GM18498 (cell line): Measurements from ENCODE around the gene MYL3.

ENCODE experiments used
- ATAC-seq: cut with Tn5 transposase; IDR thresholded peaks from one replicate; pipeline ENCODE4 v1.9.1; 2021; ENCODE audit warnings: mild to moderate bottlenecking, moderate library complexity; ENCODE audit not compliant: unreplicated experiment

The MYL3 gene

DNA sequence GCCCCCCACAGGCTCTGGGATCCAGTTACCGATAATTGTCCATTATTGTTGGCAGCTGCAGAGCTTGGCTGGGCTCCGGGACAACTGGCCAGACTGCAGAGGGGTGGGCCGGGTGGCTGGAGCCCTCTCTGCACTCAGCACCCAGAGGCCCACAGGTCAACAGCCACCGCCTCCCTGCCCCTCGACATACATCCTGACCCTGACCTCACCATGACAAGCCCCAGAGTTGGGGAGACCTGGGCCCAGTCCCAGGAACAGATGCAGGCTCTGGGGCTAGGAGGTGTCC, 36.7 kb upstream of the MYL3 start:
- no peak for ATAC-seq

DNA sequence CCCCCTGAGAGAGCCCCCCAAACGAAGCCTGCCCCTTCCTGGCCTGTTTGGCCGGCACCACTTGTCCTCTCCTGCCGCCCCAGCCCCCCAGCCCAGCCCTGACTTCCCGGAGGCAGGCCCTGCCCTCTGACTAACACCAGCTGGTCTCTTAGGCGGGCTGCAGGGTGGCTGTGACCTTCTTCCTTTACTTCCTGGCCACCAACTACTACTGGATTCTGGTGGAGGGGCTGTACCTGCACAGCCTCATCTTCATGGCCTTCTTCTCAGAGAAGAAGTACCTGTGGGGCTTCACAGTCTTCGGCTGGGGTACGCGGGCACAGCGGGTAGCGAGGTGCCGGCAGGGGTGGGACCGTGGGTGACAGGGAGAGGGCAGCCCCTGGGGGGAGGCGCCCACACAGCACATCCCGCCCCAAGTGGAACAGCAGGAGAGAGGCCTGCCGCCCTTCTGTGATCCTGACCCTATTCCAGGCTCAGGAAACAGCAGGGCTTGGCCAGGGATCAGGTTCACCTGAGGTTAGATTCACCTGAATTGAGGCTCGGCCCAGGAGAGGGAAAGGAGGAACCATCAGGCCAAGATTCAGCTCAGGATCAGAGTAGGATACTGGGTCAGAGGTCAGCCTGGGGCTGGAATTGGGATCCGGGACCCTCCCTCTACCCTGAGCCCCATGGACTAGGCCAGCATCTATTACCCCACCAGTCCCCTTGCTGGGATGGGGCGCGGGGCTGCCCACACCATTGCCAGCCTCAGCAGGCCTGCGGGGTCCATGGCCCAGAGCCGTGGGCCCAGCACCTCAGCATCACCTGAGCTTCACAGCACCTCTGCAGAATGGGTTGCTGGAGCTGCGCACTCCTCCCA, 36.1 kb upstream of the MYL3 start:
- no peak for ATAC-seq

DNA sequence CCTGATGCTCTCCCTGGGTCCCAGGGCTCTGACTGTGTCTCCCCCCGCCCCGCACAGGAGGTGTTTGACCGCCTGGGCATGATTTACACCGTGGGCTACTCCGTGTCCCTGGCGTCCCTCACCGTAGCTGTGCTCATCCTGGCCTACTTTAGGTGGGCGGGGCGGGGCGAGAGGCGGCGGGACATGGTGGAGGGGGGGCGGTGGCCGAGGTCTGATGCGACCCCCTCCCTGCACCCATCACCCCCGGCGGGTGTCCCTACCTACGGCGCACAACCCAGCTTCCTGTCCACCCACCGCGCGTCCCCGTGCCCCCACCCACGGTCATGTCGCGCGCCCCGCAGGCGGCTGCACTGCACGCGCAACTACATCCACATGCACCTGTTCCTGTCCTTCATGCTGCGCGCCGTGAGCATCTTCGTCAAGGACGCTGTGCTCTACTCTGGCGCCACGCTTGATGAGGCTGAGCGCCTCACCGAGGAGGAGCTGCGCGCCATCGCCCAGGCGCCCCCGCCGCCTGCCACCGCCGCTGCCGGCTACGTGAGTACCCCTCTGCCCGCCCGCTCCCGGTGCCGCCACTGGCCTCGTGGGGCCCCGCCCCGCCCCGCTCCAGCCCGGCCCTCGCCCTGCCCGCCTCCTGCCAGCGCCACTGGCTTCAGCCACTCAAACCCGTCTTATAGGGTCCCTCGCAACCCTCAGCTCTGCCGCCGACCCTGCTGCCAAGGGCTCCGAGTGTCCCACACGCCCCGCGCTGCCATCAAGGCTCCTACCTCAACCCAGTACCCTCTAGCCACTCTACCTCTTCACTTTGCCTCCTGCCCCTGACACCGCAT, 35.3 kb upstream of the MYL3 start:
- ATAC-seq = no peak

DNA sequence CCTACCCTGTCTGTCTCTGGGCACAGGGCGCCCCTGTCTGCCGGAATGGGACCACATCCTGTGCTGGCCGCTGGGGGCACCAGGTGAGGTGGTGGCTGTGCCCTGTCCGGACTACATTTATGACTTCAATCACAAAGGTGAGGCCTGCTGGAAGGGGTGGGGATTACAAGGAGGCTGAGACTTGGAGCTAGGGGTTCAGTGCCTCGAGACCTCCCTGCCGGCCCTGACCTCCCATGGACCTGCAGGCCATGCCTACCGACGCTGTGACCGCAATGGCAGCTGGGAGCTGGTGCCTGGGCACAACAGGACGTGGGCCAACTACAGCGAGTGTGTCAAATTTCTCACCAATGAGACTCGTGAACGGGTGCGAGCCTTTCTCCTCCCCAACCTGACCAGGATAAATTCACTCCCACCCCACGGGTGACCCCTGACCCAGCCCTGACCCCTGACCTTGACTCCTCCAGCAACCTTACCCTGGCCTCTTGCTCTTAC, 34.6 kb upstream of the MYL3 start:
- ATAC-seq = no peak

DNA sequence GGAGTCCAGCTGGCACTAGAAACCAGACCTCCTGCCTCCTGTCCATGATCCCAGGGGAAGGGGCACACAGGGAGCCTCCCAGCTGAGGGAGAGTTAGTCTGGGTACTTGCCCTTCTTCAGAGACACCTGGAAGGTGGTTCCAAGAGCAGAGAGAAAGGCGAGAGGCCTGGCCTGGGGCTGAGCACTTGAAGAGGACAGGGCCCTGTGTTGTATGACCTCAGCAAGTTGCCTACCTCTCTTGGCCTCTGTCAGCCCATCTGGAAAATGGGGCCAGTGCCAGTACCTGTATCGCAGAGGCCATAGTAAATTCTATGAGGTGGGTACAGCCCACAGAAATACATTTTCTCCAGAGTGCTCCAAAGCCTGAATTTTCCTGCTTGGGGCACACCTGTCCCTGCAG, 33.8 kb upstream of the MYL3 start:
- no peak for ATAC-seq

DNA sequence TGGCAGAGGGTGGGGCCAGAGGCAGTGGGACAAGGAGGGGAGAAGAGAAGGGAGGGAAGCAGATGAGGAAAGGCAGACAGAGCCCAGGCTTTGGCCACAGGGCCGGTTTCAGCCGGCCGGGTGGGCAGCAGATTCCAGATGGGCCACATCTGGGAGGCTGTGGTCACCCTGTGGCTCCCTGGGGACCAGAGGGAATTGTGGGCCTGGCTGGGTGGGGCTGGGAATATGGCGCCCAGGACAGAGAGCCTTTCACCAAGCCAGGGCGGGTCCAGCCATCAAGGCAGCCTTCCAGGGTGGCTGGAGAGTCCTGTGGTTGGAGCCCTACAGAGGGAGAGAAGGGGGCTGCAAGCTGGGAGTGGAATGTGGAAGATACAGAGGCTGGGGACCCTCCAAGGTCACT, 33.1 kb upstream of the MYL3 start:
- ATAC-seq = no peak

DNA sequence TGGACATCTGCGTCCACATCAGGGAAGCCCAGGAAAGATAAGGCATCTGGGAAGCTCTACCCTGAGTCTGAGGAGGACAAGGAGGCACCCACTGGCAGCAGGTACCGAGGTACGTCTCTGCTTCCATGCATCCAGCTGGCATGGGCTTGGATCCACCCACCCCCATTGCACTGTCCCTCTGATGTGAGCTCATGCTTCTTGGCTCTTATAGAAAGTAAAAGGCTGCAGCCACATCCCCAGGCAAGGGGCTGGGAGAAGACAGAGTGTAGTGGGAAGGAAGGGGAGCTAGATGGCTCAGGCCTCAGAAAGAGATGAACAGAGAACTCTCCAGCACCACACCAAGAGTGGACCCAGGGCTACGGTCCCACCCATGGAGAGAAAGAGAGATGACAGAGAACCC, 32.5 kb upstream of the MYL3 start:
- no peak for ATAC-seq

DNA sequence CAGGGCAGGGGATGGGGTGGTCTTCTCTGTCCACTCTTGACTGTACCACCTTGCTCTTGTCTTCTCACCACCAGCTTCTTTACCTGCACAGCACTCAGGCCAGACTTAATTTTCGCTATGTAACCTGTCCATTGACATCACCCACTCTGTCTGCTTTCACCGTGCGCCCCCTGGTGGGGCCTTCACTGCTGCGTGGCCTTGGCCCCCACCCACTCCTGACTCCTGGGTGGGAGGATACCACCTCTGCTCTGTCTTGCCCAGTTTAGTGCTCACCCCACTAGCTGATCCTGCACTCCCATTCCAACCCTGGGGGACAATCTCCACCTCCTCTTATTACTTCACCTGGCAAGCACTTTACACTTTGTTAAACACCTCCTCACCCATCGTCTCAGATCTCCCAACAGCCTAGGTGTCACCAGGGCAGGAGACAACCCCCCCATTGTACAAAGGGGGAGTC, 32.0 kb upstream of the MYL3 start:
- no peak for ATAC-seq

DNA sequence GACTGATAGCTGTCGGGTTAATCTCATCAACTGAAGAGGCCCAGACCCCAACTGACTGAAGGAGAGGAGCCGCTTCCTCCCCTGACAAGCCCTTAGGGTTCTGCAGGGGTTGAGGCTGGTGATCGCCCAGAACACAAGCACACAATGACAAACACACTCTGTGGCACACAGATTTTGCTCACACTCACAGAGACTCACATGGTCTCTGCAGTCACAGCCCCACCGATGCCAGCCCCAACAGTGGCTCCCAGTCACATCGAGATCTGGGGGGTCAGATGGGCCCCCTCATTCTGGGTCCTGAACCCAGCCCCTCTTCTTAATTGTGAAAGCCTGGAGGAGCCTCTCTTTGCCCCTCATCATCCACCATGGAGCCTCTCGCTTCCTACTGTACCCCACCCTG, 31.0 kb upstream of the MYL3 start:
- no peak for ATAC-seq

DNA sequence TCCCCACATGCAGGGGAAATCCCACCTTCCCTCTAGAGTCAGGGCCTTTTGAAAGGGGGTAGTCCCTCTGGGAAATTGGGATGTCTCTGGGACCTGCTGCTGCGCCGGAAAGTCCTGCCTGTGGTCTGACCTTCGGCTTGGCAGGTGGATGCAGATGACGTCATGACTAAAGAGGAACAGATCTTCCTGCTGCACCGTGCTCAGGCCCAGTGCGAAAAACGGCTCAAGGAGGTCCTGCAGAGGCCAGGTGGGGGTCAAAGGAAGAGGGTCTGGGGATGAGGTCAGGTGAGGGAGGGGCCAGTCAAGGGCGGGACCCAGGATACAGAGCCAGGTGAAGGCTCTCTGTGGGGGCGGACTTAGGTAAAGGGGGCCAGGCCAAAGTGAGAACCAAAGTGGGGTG, 30.5 kb upstream of the MYL3 start:
- no peak for ATAC-seq

DNA sequence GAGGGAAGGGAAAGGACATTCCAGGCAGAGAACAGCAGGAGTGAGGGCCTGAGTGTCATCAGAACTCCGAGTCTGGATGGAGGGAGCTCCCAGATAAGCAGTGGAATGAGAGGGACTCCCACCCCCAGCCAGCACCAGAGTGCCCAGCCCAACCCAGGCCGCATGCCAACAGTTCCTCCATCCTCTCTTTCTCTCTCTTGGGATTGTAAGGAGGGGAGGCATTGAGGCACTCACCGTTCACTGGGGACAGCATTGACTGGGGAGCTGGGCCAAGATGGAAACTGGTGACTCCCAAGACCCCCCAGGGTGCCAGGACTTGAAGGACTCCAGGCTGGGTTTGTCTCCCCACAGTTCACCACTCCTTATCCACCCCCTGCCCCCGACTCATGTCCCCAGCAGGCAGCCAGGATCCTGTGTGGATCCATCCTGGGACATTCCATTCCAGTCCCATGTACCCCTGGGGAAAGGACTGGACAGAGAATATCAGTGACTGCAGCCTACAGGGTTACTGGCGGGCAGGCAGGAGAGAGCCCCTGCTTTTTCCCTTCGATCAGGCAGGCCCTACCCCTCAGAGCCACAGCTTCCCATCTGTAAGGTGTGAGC, 30.0 kb upstream of the MYL3 start:
- no peak for ATAC-seq

DNA sequence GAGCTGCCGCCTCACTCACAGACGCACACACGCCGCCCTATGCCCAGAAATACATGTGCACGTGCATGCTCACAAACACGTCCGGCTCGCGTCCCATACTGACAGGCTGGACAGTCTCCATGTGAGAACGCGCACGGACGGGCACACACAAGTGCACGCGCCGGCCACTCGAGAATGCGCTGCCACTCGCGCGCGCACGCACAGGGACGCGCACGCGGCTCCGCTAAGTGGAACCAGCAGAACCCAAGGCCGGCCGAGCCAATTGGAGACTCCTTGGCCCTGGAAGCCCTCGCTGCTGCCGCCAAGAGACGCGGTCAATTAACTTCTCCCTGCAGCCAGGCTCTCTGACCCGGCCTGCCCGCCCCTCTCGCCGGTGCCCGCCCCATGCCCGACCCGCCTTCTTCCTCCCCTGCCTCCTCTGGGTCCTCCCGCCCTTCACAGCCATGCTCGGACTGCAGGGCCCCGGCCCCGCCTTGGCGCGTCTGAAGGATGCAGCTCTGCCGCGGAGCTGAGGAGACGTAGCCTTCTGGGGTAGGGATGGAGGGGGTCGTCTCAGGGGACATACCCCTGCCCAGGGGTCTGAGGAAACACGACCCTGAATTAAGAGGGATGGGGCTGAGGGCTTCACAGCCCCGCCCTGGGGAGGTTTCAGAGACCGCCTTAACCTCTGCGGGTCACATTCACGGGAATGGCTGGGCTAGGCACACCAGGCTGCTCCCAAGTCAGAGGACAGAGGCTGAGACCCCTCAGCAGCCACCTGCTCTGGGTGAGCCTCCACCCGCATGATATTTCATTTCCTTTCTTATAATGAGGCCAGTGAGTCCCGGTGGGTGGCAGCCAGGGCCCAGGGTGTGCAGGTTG, 29.3 kb upstream of the MYL3 start:
- peak; percentile 60 for ATAC-seq

DNA sequence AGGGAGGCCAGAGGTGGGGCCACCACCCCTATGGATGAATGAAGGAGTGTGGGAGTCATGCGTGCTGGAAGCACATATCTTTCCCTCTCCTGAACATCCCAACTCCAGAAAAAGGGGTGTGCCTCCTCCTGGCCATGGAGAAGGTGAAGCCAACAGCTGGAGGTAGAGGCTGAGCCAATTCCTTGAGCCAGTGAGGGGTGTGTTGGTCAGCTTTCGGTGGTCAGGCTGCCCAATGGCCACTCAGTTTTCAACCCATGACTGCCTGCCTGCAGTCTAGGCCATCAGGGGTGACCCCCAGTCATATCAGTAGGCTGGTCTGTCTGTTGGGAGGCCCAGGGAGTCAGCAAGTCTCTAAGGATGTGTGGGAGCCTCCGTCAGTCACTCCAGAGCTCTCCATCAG, 27.9 kb upstream of the MYL3 start:
- ATAC-seq = no peak

DNA sequence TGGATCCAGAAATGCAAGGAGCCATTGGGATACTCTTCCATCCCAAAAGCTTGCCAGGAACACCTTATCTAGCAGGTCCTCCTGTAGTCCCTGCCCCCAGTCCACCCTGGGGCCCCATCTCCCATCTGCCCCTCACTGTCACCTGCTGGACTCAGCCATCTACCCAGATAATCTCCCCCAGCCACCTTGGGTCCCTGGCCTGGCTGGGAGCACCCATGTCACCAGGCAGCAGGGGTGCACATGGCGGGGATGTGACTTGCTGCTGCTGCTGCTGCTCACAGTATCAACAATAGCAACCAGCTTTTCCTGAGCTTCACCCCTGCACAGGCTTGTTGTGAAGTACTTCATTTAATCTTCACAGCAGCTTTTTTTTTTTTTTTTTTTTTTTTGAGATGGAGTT, 26.9 kb upstream of the MYL3 start:
- ATAC-seq = no peak

DNA sequence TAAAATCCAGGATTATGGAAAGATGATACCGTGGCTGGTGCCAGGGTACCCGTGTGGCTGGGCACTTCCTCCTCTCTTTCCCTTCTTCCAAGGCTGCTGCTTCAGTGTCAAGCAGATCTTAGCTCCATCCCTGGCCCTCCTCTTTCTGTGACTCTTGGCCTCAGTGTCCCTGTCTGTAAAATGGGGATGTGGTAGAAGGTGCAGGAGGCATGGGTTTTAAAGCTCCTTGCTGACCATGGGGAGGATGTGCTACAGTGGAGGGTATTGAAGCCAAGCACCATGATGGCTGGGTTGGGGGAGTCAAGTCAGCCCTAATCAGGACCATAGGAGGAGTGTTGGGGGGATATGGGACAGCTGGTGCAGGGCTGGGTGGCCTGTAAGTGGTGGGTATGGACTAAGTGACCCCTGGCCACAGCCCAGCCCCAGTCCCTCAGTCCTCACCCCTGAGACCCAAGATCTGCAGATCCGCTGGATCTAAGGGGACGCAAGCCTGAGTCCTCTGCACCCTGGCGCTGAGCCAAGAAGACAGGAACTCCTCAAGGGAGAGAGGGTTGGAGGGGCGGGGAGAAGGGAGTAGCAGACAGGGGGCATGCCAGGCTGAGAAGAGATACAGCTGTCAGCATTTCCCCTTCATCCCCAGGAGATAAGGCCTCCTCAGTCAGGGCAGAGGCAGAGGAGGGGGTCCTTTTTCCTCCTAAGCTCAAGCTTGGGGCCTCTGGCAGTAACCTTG, 26.3 kb upstream of the MYL3 start:
- no peak for ATAC-seq

DNA sequence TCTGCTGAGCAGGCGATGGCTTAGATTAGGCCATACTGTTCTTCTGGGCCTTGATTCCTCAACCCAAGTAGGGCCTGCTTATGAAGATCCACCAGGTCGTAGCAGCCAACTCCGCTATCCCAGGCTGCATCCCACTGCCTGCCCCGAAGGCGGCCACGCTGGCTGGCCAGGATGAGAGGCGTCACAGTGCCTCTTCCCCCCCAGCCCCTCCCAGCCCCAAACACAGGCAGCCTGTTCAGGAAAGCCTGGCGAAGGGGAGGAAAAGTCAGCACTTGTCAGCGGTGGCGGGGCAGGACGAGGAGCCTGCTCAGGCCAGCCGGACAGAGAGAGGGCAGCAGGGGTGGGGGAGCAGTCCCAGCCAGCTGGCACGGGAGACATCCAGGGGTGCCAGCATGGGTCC, 25.5 kb upstream of the MYL3 start:
- no peak for ATAC-seq

DNA sequence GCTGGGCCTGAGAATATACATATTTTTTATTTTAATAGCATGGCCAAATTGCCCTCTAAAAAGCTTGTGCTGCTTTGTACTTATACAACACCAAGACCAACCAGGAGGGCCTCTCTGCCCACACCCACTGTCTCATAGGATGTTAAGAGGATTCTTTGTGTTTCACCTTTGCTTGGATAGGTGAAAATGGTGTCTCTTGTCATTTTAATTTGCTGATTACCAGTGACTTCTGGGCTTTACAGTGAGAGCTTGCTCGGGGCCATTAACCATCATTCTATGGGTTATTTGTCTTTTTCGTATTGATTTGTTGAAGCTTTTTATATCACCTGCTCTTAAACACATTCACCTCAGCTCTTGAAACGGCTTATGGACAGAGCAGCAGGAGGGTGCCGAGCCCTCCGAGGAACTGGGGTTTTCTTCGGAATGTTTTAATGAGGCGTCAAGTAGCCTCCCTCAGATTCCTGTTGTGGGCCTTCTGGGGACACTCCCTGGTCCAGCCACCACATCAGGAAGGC, 24.8 kb upstream of the MYL3 start:
- no peak for ATAC-seq

DNA sequence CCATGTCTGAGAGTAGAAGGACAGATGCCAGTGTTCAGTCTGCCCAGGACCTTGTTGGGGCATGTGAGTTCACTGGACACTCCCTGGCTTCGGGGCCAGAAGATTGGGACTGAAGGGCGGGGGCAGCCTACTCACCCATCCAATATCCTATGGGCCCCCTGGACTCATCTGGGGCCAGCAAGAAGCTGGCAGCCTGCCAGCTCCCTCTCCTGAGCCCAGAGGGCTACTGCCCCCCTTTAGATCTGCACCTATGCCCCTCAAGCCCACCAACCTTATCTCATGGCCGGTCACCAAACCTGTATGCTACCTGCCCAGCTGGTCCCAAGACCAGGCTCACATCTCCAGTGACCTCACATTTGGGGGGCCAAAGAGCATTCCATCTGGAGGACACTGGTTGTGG, 22.4 kb upstream of the MYL3 start:
- ATAC-seq = no peak

DNA sequence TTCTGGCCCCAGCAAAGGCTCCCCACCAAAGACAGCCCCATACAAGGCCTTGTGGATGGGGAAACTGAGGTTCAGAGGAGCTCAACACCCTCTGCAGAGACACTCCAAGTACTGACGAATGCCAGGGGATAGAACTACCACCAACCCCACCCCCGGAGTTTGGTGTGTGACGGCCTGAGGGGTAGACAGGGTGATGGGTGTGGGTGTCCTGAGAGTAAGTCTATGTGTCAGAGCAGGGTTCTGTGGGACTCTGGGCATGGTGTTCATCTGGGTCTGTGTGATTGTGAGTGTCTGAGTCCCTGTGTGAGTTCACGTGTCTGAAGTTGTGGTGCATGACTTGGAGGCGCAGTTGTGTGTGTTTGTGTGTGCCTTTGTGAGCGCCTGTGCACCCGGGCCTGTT, 21.7 kb upstream of the MYL3 start:
- ATAC-seq = no peak

DNA sequence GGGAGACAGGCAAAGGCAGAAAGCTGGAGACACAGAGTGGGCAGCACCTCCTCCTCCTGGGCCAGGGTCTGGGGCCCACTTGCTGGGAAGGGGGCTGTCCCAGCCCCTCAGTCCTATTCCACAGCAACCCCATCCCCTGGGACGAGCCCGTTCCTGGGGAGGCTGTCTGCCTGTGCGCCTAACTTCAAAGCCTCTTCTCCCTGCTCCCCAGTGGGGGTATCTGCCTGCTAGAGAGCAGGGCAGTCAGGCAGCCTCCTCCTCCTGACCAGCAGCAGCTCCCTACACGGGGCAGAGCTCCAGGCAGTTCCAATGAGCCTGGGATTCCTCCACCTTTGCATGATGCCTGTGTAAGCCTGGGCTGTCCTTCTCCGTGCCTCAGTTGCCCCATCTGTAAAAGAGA, 21.2 kb upstream of the MYL3 start:
- ATAC-seq = no peak
